Measurements from ENCODE around the gene HACD1. TPM values are rescaled to one million over a fixed set of nuclear protein-coding genes. Genes with fewer than 3 reads are reported as not detected.

Gene HACD1
- total and polyA plus RNA-seq, 2 of the 4 experiments (the other 2 are of a cell fraction): 10.0 to 24.9 TPM

- Histone ChIP-seq H3K9ac (ENCODE audit: low read depth, low read length) (no peak overlapping the region), H3K56ac (ENCODE audit: extremely low read depth, insufficient read depth, low read length) (no peak overlapping the region), H2BK20ac (ENCODE audit: low read depth, low read length) (no peak overlapping the region), H3K23ac (ENCODE audit: low read depth, low read length) (no peak overlapping the region), H3K79me1 (ENCODE audit: low read depth in 1 of 2, low read length in 2 of 2) (no peaks in the 10 kb centered on the region), H3K27me3 (ENCODE audit: control insufficient read depth, insufficient read depth, low read length) (peaks cover 6% of the 10 kb centered on the region), H3K4me2 (ENCODE audit: low read depth, low read length) (no peak overlapping the region), H2BK15ac (ENCODE audit: low read depth, low read length) (no peak overlapping the region), H3K4me3 (ENCODE audit: insufficient read depth, low read depth, low read length) (no peak overlapping the region), H3K36me3 (ENCODE audit: control insufficient read depth, insufficient read depth, low read length) (no peaks in the 10 kb centered on the region), H2BK120ac (ENCODE audit: low read depth, low read length) (no peak overlapping the region), H2BK5ac (ENCODE audit: low read depth, low read length, poor library complexity, severe bottlenecking) (no peak overlapping the region), H3K4me1 (ENCODE audit: control insufficient read depth, insufficient read depth, low read length) (no peaks in the 10 kb centered on the region), H4K91ac (ENCODE audit: insufficient read depth, low read depth, low read length) (no peak overlapping the region), H4K8ac (ENCODE audit: low read depth in 2 of 2, low read length in 2 of 2) (no peak overlapping the region), H2AK5ac (ENCODE audit: low read depth, low read length) (no peak overlapping the region), H2AK9ac (replicated peaks; ENCODE audit: low read depth, low read length, poor library complexity) (no peak overlapping the region), H3K9me1 (ENCODE audit: insufficient read depth, low read length) (no peaks in the 10 kb centered on the region), H4K20me1 (ENCODE audit: insufficient read depth, low read length) (no peaks in the 10 kb centered on the region), H3K4ac (ENCODE audit: low read depth, low read length) (no peak overlapping the region), H3K9me3 (ENCODE audit: control insufficient read depth, insufficient read depth, low read length) (0 out of 2 replicates have a peak, but pooled peaks cover 2% of the 10 kb centered on the region), H3K14ac (replicated peaks; ENCODE audit: low read depth, low read length) (no peak overlapping the region), H3K18ac (ENCODE audit: low read depth, low read length) (no peak overlapping the region), H4K5ac (ENCODE audit: low read depth, low read length) (no peak overlapping the region), H3K27ac (ENCODE audit: insufficient read depth, low read length) (no peak overlapping the region), H2AFZ (replicated peaks; ENCODE audit: low read length, poor library complexity) (no peak overlapping the region)
- intact Hi-C loops (cut with micrococcal nuclease) (no loop called here), dilution Hi-C loops (cut with HindIII; ENCODE audit: low sequenced_read_pairs, unreplicated experiment) (no loop called here), in situ Hi-C loops (cut with MboI; ENCODE audit: low sequenced_read_pairs) (no loop called here)
- ChIA-PET POLR2A (ENCODE audit: unreplicated experiment) (interaction anchor here (0.7 kb wide), 1 partner anchor 64 kb away, joined by 4 read pairs; no protein-coding TSS in a partner anchor), CTCF (interaction anchor here (1.1 kb wide), 1 partner anchor 9 kb away, joined by 6 read pairs; no protein-coding TSS in a partner anchor)
- BruUV-seq (replicated peaks): no TSS peak
- WGBS, 2 experiments (ENCODE audit: extremely low coverage in 2 of 2, insufficient read length in 1 of 2): no CpG with 5 or more reads among the region's 1 CpG
- DNase-seq: no peak
- no peak for ATAC-seq (ENCODE audit: low read depth)
- TF ChIP-seq NFE2L2 (IDR thresholded peaks at IDR 0.05; ENCODE audit: low read depth, low read length) (no peak), POLR2A (IDR thresholded peaks at IDR 0.05; ENCODE audit: low read depth, low read length) (no peak), MAFK (IDR thresholded peaks at IDR 0.05; ENCODE audit: low read depth, low read length) (no peak), MXI1 (IDR thresholded peaks at IDR 0.05; ENCODE audit: borderline replicate concordance, low read depth, low read length) (no peak), CTCF (conservative IDR thresholded peaks at IDR 0.05; ENCODE audit: low read depth, low read length) (no peak)
Measured at GRCh38 chr10:17626656-17627055, 9.5 kb upstream of the HACD1 start.

All from IMR-90 (cell line).